Measurements from ENCODE around the gene F2RL1.

DNA sequence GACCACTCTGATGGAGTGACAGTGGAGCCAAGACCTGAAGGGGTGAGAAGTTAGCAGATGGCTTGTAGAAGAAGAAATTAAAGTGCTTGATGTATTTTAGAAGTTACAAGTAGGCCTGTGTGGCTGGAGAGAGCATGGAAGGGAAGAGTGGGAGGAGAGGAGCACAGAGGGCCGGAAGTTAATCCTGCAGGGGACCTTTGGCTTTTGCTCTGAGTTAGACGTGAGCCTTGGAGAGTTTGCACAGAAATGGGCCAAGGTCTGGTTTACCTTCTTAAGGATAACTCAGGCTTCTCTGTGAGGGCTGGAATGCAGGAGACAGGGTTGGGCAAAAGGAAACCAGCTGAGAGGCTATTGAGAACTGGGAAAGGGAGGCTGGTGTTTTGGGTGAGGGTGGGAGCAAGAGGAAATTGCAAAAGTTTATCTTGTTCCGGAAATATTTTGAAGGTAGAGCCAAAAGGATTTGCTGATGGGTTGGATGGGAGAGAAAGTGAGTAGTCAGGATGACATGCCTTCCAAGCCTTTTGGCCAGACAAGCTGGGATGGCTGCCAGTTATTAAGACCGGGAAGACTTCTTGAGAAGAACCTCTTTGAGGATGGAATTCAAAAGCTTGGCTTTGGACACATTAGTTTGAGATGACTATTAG is 17.5 kb upstream of the F2RL1 start:
- TF ChIP-seq, protein P1, sequence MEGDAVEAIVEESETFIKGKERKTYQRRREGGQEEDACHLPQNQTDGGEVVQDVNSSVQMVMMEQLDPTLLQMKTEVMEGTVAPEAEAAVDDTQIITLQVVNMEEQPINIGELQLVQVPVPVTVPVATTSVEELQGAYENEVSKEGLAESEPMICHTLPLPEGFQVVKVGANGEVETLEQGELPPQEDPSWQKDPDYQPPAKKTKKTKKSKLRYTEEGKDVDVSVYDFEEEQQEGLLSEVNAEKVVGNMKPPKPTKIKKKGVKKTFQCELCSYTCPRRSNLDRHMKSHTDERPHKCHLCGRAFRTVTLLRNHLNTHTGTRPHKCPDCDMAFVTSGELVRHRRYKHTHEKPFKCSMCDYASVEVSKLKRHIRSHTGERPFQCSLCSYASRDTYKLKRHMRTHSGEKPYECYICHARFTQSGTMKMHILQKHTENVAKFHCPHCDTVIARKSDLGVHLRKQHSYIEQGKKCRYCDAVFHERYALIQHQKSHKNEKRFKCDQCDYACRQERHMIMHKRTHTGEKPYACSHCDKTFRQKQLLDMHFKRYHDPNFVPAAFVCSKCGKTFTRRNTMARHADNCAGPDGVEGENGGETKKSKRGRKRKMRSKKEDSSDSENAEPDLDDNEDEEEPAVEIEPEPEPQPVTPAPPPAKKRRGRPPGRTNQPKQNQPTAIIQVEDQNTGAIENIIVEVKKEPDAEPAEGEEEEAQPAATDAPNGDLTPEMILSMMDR (IDR thresholded peaks at IDR 0.05; ENCODE audit: low read length), result no peak
- TF ChIP-seq EZH2 (optimal IDR thresholded peaks at IDR 0.05; ENCODE audit: low read depth, low read length), result no peak
- no peak for TF ChIP-seq EZH2phosphoT487 (IDR thresholded peaks at IDR 0.05; ENCODE audit: low read length)
